Stimulated activated CD8-positive, alpha-beta memory T cell treated with anti-CD3 and anti-CD28 coated beads, Interleukin-12 subunit alpha, Interleukin-12 subunit beta, amount 100 ng/mL, for 24 hours (primary cell): ENCODE results near the gene PHF21B.
"Not testable (repeated sequence)": the region's sequence is repeated elsewhere in the genome, so short reads cannot be mapped to it uniquely, and the experiment has no call there.

ENCODE experiments used
- DNase-seq: peaks from one replicate; pipeline ENCODE4 v3.0.0-alpha.2; 2020; ENCODE audit errors: extremely low read depth

Gene PHF21B

GRCh38 chr22:45009606-45010531, at the start of gene PHF21B:
TSS of gene PHF21B (minus strand) at chr22:45010005. CDS start at chr22:45009549, 456 bp downstream.
- no peak for DNase-seq

- no peak for DNase-seq
Measured at GRCh38 chr22:45059296-45059695, 49.5 kb upstream of the PHF21B start.

- DNase-seq: no peak
Measured at GRCh38 chr22:45058622-45058912, 48.8 kb upstream of the PHF21B start.

GRCh38 chr22:45055936-45056335, 46.1 kb upstream of the PHF21B start:
- DNase-seq: no peak

GRCh38 chr22:45053571-45053970, 43.8 kb upstream of the PHF21B start:
- no peak for DNase-seq

- no peak for DNase-seq
Measured at GRCh38 chr22:45053094-45053493, 43.3 kb upstream of the PHF21B start.

GRCh38 chr22:45052665-45053064, 42.9 kb upstream of the PHF21B start:
- not testable (repeated sequence) for DNase-seq

GRCh38 chr22:45051946-45052345, 42.1 kb upstream of the PHF21B start:
- DNase-seq: no peak

GRCh38 chr22:45051419-45051818, 41.6 kb upstream of the PHF21B start:
- DNase-seq: no peak

GRCh38 chr22:45047260-45047659, 37.5 kb upstream of the PHF21B start:
- no peak for DNase-seq

- no peak for DNase-seq
Measured at GRCh38 chr22:45045208-45045607, 35.4 kb upstream of the PHF21B start.

- no peak for DNase-seq
Measured at GRCh38 chr22:45042263-45042662, 32.5 kb upstream of the PHF21B start.

- DNase-seq: no peak
Measured at GRCh38 chr22:45039133-45039532, 29.3 kb upstream of the PHF21B start.

GRCh38 chr22:45036154-45036553, 26.3 kb upstream of the PHF21B start:
- DNase-seq: no peak

GRCh38 chr22:45034821-45035220, 25.0 kb upstream of the PHF21B start:
- no peak for DNase-seq

GRCh38 chr22:45034156-45034555, 24.4 kb upstream of the PHF21B start:
- DNase-seq: no peak

- DNase-seq: no peak
Measured at GRCh38 chr22:45033136-45033535, 23.3 kb upstream of the PHF21B start.

- no peak for DNase-seq
Measured at GRCh38 chr22:45031629-45032403, 22.0 kb upstream of the PHF21B start.

- no peak for DNase-seq
Measured at GRCh38 chr22:45029501-45029900, 19.7 kb upstream of the PHF21B start.

- no peak for DNase-seq
Measured at GRCh38 chr22:45026511-45026910, 16.7 kb upstream of the PHF21B start.

- no peak for DNase-seq
Measured at GRCh38 chr22:45023431-45023830, 13.6 kb upstream of the PHF21B start.

- no peak for DNase-seq
Measured at GRCh38 chr22:45019861-45020655, 10.3 kb upstream of the PHF21B start.
